Smooth muscle cell (in vitro differentiated cells): ENCODE measurements around the gene SCO2. TPM values are rescaled to one million over a fixed set of nuclear protein-coding genes. Genes with fewer than 3 reads are reported as not detected.

Experiments
- DNase-seq: peaks from one replicate; lab custom pipeline; 2025; ENCODE audit not compliant: unreplicated experiment; lab: John Stamatoyannopoulos, UW
- H2AFZ ChIP-seq: fragments of 200-600 bp; sonication (generic); 2 replicates; pipeline ENCODE4 v1.6.0; 2016; ENCODE audit warnings: antibody characterized with exemption, low read depth, mild to moderate bottlenecking
- H3F3A ChIP-seq: fragments of 200-600 bp; sonication (generic); 2 replicates; pipeline ENCODE4 v1.6.0; 2017; ENCODE audit warnings: antibody characterized with exemption, low read depth
- H3K27ac ChIP-seq: fragments of 200-600 bp; sonication (generic); 2 replicates; pipeline ENCODE4 v1.5.1; 2016; ENCODE audit warnings: low read depth, mild to moderate bottlenecking
- H3K27me3 ChIP-seq: fragments of 200-600 bp; sonication (generic); 2 replicates; pipeline ENCODE4 v1.6.1; 2016; ENCODE audit warnings: low read depth, mild to moderate bottlenecking
- H3K36me3 ChIP-seq: fragments of 200-600 bp; sonication (generic); 2 replicates; pipeline ENCODE4 v1.5.1; 2016; ENCODE audit warnings: low read depth
- H3K4me1 ChIP-seq: fragments of 200-600 bp; sonication (generic); 2 replicates; pipeline ENCODE4 v1.5.1; 2016; ENCODE audit warnings: low read depth
- H3K4me2 ChIP-seq: fragments of 200-600 bp; sonication (generic); 2 replicates; pipeline ENCODE4 v1.6.0; 2016; ENCODE audit warnings: mild to moderate bottlenecking
- H3K4me3 ChIP-seq: fragments of 200-600 bp; sonication (generic); 2 replicates; pipeline ENCODE4 v1.5.1; 2016; ENCODE audit warnings: mild to moderate bottlenecking
- H3K79me2 ChIP-seq: fragments of 200-600 bp; sonication (generic); 2 replicates; pipeline ENCODE4 v1.6.0; 2016; ENCODE audit warnings: low read depth, mild to moderate bottlenecking
- H3K9ac ChIP-seq: fragments of 200-600 bp; sonication (generic); 2 replicates; pipeline ENCODE4 v1.6.0; 2016; ENCODE audit warnings: low read depth
- H3K9me3 ChIP-seq: fragments of 200-600 bp; sonication (generic); replicated peaks from 2 replicates; pipeline ENCODE4 v1.5.1; 2016; ENCODE audit warnings: low read depth
- H4K20me1 ChIP-seq: fragments of 200-600 bp; sonication (generic); 2 replicates; pipeline ENCODE4 v1.6.0; 2016; ENCODE audit warnings: low read depth
- whole genome bisulfite sequencing: methylation state at CpG from one replicate; pipeline ENCODE4 v1.1.7; 2016; ENCODE audit warnings: low lambda C conversion rate; 5-methylcytosine and 5-hydroxymethylcytosine counted together
- polyA plus RNA-seq: library from polyadenylated mRNA; unstranded; fragments of >200 nt; fragmentation: Nextera tagmentation; extraction: Ambion mirVana; gene quantifications from 2 replicates; pipeline ENCODE4 v1.2.1, GENCODE V29; 2016
- total RNA-seq: library from RNA; depleted of rRNA; stranded (reverse); fragments of >200 nt; gene quantifications from 2 replicates; pipeline ENCODE4 v1.2.3, GENCODE V29; 2014
- TF ChIP-seq, protein P1 (sequence below): fragments of 200-600 bp; sonication (generic); IDR thresholded peaks from 2 replicates; pipeline ENCODE4 v1.5.1; 2017; ENCODE audit warnings: borderline replicate concordance, mild to moderate bottlenecking, antibody characterized with exemption; ENCODE audit not compliant: insufficient read depth, poor library complexity, severe bottlenecking

The SCO2 gene
- total and polyA plus RNA-seq, 2 experiments from 2014 or later, result 1.5 to 22.6 TPM

DNA sequence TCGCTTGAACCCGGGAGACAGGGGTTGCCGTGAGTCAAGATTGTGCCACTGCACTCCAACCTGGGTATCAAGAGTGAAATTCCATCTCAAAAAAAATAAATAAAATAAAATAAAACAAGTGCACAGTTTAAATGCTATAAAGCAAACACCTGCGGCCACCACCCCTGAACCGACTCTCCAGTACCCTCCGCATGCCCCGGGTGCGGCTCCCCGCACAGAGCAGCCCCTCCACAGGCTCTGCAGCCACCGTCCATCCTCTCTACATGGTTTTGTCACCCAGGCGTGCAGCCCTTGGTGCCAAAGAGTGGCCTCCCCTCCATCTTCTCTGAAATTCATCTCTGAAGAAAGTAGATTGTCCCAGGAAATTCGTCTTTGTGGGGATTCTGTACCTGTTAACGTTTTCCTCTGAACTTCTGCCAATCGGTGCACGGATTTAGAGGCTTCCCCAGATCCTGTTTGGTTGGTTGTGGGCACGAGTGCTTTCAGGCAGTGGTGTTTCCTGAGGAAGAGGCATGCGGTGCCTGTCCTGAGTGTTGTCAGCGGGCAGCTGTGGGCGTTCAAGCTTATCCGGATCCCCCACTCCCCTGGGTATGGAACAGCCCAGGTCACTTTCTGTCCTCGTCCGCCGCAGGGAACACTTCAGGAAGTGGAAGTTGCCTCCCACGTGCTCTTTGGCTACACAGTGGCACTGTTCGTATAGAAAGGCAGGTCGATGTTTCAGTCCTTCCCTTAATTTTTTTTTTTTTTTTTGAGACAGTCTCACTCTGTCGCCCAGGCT is 34.7 kb downstream of the SCO2 start:
- Histone ChIP-seq H3K36me3 (no peaks in the 10 kb centered on the region), H3K27ac (no peak overlapping the region), H3K4me2 (no peak overlapping the region), H4K20me1 (no peaks in the 10 kb centered on the region), H3K9ac (no peak overlapping the region), H3K79me2 (no peaks in the 10 kb centered on the region), H3K4me1 (no peaks in the 10 kb centered on the region), H3K9me3 (no peaks in the 10 kb centered on the region), H3F3A (no peaks in the 10 kb centered on the region), H3K27me3 (no peaks in the 10 kb centered on the region), H3K4me3 (no peak overlapping the region), H2AFZ (no peak overlapping the region)
- no peak for DNase-seq
- WGBS, result 91% methylated on average over 27 of the region's 27 CpGs
- TF ChIP-seq, protein P1, sequence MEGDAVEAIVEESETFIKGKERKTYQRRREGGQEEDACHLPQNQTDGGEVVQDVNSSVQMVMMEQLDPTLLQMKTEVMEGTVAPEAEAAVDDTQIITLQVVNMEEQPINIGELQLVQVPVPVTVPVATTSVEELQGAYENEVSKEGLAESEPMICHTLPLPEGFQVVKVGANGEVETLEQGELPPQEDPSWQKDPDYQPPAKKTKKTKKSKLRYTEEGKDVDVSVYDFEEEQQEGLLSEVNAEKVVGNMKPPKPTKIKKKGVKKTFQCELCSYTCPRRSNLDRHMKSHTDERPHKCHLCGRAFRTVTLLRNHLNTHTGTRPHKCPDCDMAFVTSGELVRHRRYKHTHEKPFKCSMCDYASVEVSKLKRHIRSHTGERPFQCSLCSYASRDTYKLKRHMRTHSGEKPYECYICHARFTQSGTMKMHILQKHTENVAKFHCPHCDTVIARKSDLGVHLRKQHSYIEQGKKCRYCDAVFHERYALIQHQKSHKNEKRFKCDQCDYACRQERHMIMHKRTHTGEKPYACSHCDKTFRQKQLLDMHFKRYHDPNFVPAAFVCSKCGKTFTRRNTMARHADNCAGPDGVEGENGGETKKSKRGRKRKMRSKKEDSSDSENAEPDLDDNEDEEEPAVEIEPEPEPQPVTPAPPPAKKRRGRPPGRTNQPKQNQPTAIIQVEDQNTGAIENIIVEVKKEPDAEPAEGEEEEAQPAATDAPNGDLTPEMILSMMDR, result no peak

DNA sequence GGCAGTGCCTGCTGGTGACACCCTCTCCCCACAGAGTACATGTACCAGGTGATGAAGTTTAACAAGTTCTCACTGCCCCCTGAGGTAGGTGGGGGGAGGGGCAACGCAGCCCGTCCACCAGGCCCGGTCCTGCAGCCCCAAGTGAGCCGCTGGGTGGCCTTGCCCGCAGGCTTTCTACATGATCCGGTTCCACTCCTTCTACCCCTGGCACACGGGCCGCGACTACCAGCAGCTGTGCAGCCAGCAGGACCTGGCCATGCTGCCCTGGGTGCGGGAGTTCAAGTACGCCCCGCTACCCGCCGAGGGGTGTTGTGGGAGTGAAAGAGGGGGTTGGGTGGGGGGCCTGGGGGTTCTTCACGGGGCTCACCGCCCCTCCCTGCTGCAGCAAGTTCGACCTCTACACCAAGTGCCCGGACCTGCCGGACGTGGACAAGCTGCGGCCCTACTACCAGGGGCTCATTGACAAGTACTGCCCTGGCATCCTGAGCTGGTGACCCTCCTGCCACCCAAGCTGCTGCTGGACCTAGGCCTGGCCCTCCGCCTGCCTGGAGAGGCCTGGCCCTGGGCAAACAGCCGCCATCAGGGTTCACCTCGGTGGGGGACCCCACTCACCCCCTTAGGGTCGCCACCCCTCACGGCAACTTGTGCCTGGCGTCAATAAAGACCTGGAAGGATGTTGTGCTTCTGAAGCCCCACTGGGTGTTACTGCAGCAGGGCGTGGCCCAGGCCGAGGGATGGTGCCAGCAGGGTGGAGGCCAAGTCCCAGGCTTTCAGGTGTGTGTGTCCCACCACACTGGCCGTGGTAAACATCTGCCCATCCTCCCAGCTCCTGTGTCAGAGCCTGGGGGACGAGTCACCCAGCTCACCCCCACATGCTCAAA is 35.8 kb downstream of the SCO2 start:
- no peaks in the 10 kb centered on the region for H3K79me2 ChIP-seq
- H3K36me3 ChIP-seq, result no peaks in the 10 kb centered on the region
- no peak overlapping the region for H3K9ac ChIP-seq
- WGBS, result 90% methylated on average over 30 of the region's 31 CpGs
- H3K27ac ChIP-seq, result no peak overlapping the region
- H3K4me2 ChIP-seq, result no peak overlapping the region
- no peaks in the 10 kb centered on the region for H3K4me1 ChIP-seq
- no peak overlapping the region for H3K4me3 ChIP-seq
- no peaks in the 10 kb centered on the region for H3K9me3 ChIP-seq
- no peaks in the 10 kb centered on the region for H3F3A ChIP-seq
- no peaks in the 10 kb centered on the region for H4K20me1 ChIP-seq
- H2AFZ ChIP-seq, result no peak overlapping the region
- TF ChIP-seq, protein P1, result no peak
- no peaks in the 10 kb centered on the region for H3K27me3 ChIP-seq
- no peak for DNase-seq

DNA sequence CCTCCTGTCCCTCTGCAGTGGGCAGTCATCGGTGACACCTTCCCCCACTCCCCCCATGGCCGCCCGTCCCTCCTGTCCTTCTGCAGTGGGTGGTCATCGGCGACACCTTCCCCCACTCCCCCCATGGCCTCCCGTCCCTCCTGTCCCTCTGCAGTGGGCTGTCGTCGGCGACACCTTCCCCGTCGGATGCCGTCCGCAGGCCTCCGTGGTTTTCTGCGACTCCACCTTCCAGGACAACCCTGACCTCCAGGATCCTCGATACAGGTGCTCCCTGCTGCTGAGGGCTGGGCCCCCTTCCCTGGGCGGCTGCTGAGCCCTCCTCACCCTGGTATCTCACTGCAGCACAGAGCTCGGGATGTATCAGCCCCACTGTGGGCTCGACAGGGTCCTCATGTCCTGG is 36.5 kb downstream of the SCO2 start:
- H3K4me2 ChIP-seq, result no peak overlapping the region
- DNase-seq, result no peak
- no peak overlapping the region for H3K4me3 ChIP-seq
- peaks cover 5% of the 10 kb centered on the region for H3F3A ChIP-seq
- H4K20me1 ChIP-seq, result no peaks in the 10 kb centered on the region
- H3K9me3 ChIP-seq, result no peaks in the 10 kb centered on the region
- WGBS, result 93% methylated on average over 5 of the region's 19 CpGs
- H3K27ac ChIP-seq, result no peak overlapping the region
- TF ChIP-seq, protein P1, result no peak
- no peaks in the 10 kb centered on the region for H3K27me3 ChIP-seq
- H2AFZ ChIP-seq, result no peak overlapping the region
- no peaks in the 10 kb centered on the region for H3K4me1 ChIP-seq
- no peak overlapping the region for H3K9ac ChIP-seq
- no peaks in the 10 kb centered on the region for H3K36me3 ChIP-seq
- no peaks in the 10 kb centered on the region for H3K79me2 ChIP-seq
